Measurements from ENCODE around the gene KSR1. TPM values are rescaled to one million over a fixed set of nuclear protein-coding genes. Genes with fewer than 3 reads are reported as not detected.

The KSR1 gene
- total RNA-seq, 1 experiment from 2014 or later = 21.7 TPM

DNA sequence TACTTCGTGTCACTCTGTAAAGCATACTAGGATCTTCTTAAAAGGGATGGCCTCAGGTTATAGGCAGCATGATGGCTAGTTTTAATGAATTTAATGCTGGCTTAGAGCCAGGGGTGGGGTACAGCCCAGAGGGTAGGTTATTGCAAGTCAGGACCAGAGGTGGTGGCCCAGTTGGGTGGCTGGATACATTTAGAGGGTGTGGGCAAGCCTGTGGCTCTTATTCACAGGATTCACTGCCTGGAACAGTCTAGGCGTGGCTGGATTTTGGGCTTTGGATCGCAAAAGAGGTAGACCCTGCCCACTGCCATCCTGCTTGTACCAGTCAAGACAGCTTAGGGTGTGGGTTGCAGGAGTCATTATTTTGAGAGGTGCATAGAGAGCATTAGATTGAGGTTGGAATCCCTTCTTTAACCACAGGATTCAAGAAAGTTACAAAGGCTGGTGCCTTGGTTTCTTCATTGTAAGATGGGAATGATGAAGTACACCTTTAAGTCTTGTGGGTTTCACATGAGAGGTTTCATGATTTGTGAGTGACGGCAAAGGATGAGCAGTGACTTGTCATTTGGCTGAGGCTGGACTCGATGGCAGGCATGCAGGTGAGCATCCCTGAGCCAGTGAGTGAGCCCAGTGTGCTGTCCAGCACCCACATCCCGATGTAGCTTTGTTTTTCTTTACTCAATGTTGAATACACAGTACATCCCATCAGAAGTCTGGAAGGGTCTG is 85.2 kb downstream of the KSR1 start:
- no TSS peak for BruUV-seq (replicated peaks)
- Histone ChIP-seq H3K36me3 (ENCODE audit: control insufficient read depth, insufficient read depth, low read length) (no peaks in the 10 kb centered on the region), H3K4me3 (ENCODE audit: low read depth in 2 of 2, low read length in 2 of 2) (no peak overlapping the region), H3K27me3 (ENCODE audit: control insufficient read depth, insufficient read depth, low read length) (no peaks in the 10 kb centered on the region), H3K9me3 (ENCODE audit: control insufficient read depth, insufficient read depth, low read depth, low read length) (no peaks in the 10 kb centered on the region), H3K27ac (ENCODE audit: low read length) (no peak overlapping the region), H3K4me1 (ENCODE audit: control insufficient read depth, insufficient read depth, low read length) (peaks cover 10% of the 10 kb centered on the region)
- ChIA-PET CTCF (no interaction called here), POLR2A (no interaction called here)
- in situ Hi-C loops (cut with HindIII; ENCODE audit: low pct_unique_long_range_greater_than_20kb, low sequenced_read_pairs) (no loop called here), intact Hi-C loops (cut with micrococcal nuclease; ENCODE audit: unreplicated experiment) (no loop called here)
- DNase-seq (ENCODE audit: low read depth, low spot score) = no peak
- no peak for ATAC-seq
- TF ChIP-seq, protein P1, sequence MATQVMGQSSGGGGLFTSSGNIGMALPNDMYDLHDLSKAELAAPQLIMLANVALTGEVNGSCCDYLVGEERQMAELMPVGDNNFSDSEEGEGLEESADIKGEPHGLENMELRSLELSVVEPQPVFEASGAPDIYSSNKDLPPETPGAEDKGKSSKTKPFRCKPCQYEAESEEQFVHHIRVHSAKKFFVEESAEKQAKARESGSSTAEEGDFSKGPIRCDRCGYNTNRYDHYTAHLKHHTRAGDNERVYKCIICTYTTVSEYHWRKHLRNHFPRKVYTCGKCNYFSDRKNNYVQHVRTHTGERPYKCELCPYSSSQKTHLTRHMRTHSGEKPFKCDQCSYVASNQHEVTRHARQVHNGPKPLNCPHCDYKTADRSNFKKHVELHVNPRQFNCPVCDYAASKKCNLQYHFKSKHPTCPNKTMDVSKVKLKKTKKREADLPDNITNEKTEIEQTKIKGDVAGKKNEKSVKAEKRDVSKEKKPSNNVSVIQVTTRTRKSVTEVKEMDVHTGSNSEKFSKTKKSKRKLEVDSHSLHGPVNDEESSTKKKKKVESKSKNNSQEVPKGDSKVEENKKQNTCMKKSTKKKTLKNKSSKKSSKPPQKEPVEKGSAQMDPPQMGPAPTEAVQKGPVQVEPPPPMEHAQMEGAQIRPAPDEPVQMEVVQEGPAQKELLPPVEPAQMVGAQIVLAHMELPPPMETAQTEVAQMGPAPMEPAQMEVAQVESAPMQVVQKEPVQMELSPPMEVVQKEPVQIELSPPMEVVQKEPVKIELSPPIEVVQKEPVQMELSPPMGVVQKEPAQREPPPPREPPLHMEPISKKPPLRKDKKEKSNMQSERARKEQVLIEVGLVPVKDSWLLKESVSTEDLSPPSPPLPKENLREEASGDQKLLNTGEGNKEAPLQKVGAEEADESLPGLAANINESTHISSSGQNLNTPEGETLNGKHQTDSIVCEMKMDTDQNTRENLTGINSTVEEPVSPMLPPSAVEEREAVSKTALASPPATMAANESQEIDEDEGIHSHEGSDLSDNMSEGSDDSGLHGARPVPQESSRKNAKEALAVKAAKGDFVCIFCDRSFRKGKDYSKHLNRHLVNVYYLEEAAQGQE (IDR thresholded peaks at IDR 0.05; ENCODE audit: insufficient read depth in 1 of 2, low read depth in 2 of 2, low read length in 1 of 2) = no peak

DNA sequence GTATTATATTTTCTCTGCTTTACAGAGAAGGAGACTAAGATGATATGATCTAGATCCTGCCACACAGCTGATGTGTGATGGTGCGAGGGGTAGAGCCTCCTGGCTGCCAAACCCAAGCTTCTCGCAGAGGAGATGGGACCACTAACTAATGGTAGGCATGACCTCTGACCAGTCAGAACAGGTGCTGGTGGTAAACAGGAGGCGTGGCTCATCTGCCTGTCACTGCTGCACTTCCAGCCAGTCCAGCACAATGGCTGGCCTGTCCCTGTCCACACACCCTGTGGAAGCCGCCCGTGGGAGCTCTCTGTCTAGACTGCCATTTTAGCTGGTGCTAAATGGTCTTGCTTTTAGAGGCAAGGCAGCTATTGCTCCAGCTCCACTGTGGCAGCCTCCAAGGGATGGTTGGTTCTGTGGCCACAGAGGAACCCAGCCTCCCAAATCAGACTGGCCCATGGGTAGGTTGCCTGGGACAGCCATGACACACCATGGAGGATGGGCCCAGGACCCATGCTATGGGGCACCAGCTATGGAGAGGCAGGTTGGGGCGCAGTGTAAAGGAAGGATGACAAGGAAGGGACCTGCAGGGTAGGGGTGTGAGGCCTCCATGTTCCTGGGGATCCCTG is 86.7 kb downstream of the KSR1 start:
- Histone ChIP-seq H3K9me3 (ENCODE audit: control insufficient read depth, insufficient read depth, low read depth, low read length) (no peaks in the 10 kb centered on the region), H3K36me3 (ENCODE audit: control insufficient read depth, insufficient read depth, low read length) (no peaks in the 10 kb centered on the region), H3K27ac (ENCODE audit: low read length) (no peak overlapping the region), H3K4me3 (ENCODE audit: low read depth in 2 of 2, low read length in 2 of 2) (no peak overlapping the region), H3K4me1 (ENCODE audit: control insufficient read depth, insufficient read depth, low read length) (peaks cover 20% of the 10 kb centered on the region), H3K27me3 (ENCODE audit: control insufficient read depth, insufficient read depth, low read length) (no peaks in the 10 kb centered on the region)
- TF ChIP-seq, protein P2, sequence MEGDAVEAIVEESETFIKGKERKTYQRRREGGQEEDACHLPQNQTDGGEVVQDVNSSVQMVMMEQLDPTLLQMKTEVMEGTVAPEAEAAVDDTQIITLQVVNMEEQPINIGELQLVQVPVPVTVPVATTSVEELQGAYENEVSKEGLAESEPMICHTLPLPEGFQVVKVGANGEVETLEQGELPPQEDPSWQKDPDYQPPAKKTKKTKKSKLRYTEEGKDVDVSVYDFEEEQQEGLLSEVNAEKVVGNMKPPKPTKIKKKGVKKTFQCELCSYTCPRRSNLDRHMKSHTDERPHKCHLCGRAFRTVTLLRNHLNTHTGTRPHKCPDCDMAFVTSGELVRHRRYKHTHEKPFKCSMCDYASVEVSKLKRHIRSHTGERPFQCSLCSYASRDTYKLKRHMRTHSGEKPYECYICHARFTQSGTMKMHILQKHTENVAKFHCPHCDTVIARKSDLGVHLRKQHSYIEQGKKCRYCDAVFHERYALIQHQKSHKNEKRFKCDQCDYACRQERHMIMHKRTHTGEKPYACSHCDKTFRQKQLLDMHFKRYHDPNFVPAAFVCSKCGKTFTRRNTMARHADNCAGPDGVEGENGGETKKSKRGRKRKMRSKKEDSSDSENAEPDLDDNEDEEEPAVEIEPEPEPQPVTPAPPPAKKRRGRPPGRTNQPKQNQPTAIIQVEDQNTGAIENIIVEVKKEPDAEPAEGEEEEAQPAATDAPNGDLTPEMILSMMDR (IDR thresholded peaks at IDR 0.05) = no peak
- TF ChIP-seq SIN3A (IDR thresholded peaks at IDR 0.05; ENCODE audit: borderline replicate concordance, insufficient read depth, low read depth, low read length) = no peak
- no peak for TF ChIP-seq POLR2AphosphoS5 (IDR thresholded peaks at IDR 0.05; ENCODE audit: low read depth, low read length)
- TF ChIP-seq, protein P1 (IDR thresholded peaks at IDR 0.05; ENCODE audit: insufficient read depth in 1 of 2, low read depth in 2 of 2, low read length in 1 of 2) = no peak
- TF ChIP-seq TCF7L2 (IDR thresholded peaks at IDR 0.05; ENCODE audit: low read depth, low read length) = no peak
- DNase-seq (ENCODE audit: low read depth, low spot score) = no peak
- ATAC-seq = no peak
- no TSS peak for BruUV-seq (replicated peaks)
- CTCF ChIA-PET = no interaction called here
- intact Hi-C loops (cut with micrococcal nuclease; ENCODE audit: unreplicated experiment) = no loop called here
- in situ Hi-C loops (cut with HindIII; ENCODE audit: low pct_unique_long_range_greater_than_20kb, low sequenced_read_pairs) = no loop called here
- POLR2A ChIA-PET = no interaction called here

All from Panc1 (cell line).